ENCODE data around the gene MPL. TPM values are rescaled to one million over a fixed set of nuclear protein-coding genes. Genes with fewer than 3 reads are reported as not detected.

MPL gene
- total and polyA plus RNA-seq, 2 of the 8 experiments (the other 6 are each of a cell fraction or from before 2014, with no cell fraction given), result 0.08 TPM; not detected in 1

GRCh38 chr1:43318831-43319230 is 18.8 kb upstream of the MPL start:
- Histone ChIP-seq H3K18ac (ENCODE audit: extremely low read depth, low read length) (no peak overlapping the region), H3K4me3 (ENCODE audit: extremely low read depth in 1 of 4, insufficient read depth in 2 of 4, low read depth in 3 of 4, low read length in 4 of 4) (no peak overlapping the region), H2BK15ac (ENCODE audit: low read length) (no peak overlapping the region), H3K27ac (ENCODE audit: low read depth, low read length) (no peak overlapping the region), H2BK5ac (ENCODE audit: low read depth, low read length) (no peak overlapping the region), H4K20me1 (replicated peaks in 1 of 2; ENCODE audit: control insufficient read depth in 1 of 2, insufficient read depth in 2 of 2, low read length in 2 of 2) (no peaks in the 10 kb centered on the region), H3K56ac (replicated peaks; ENCODE audit: insufficient read length, low read depth, low read length) (no peak overlapping the region), H3K23me2 (ENCODE audit: low read depth, low read length) (no peaks in the 10 kb centered on the region), H3K9me3 (ENCODE audit: insufficient read depth in 2 of 2, low read depth in 1 of 2, low read length in 1 of 2) (no peaks in the 10 kb centered on the region), H4K5ac (ENCODE audit: insufficient read length, low read depth, low read length) (no peak overlapping the region), H4K8ac (ENCODE audit: extremely low read depth, insufficient read depth, low read length) (no peak overlapping the region; the same call in 1 of the 2 replicates), H3K27me3 (replicated peaks in 1 of 4; ENCODE audit: control insufficient read depth in 3 of 4, extremely low read depth in 1 of 4, insufficient read depth in 3 of 4, low read length in 3 of 4) (no peaks in the 10 kb centered on the region; a peak in 1 of 7 replicates), H2AK5ac (ENCODE audit: low read depth, low read length) (no peak overlapping the region), H3K79me2 (ENCODE audit: control insufficient read depth in 1 of 2, insufficient read depth in 2 of 2, low read length in 2 of 2) (no peaks in the 10 kb centered on the region), H2BK12ac (ENCODE audit: low read depth, low read length) (no peak overlapping the region), H3K23ac (ENCODE audit: insufficient read length) (no peak overlapping the region), H3K14ac (ENCODE audit: insufficient read length) (no peak overlapping the region), H3K36me3 (ENCODE audit: control insufficient read depth in 2 of 4, insufficient read depth in 4 of 4, low read length in 3 of 4) (no peaks in the 10 kb centered on the region), H3K79me1 (ENCODE audit: low read depth, low read length) (no peaks in the 10 kb centered on the region), H2AFZ (ENCODE audit: low read length) (no peak overlapping the region; the same call in 1 of the 2 replicates), H3K4ac (replicated peaks; ENCODE audit: insufficient read length, low read depth, low read length) (no peak overlapping the region), H4K91ac (replicated peaks; ENCODE audit: insufficient read length, low read length) (no peak overlapping the region), H3K4me2 (ENCODE audit: insufficient read depth in 1 of 2, low read depth in 2 of 2, low read length in 2 of 2) (no peak overlapping the region), H2BK120ac (replicated peaks; ENCODE audit: low read depth, low read length) (no peak overlapping the region), H3K4me1 (replicated peaks in 1 of 4; ENCODE audit: control insufficient read depth in 3 of 4, insufficient read depth in 4 of 4, low read length in 3 of 4) (peaks cover 0 to 5% (median 0%) of the 10 kb centered on the region in 4 experiments; a peak in 1 of 7 replicates), H3K9ac (replicated peaks in 1 of 4; ENCODE audit: extremely low read depth in 1 of 4, low read depth in 3 of 4, low read length in 3 of 4) (no peak overlapping the region), H2BK20ac (ENCODE audit: low read length) (no peak overlapping the region)
- 87% methylated on average over 4 of the region's 4 CpGs; no CpG with 5 or more reads in 1 of the 2 experiments for WGBS, 2 experiments (ENCODE audit: extremely low coverage in 1 of 2, insufficient coverage in 1 of 2, insufficient read length in 1 of 2, insufficient replicate concordance in 2 of 2, low coverage in 1 of 2, low lambda C conversion rate in 2 of 2, missing lambda C conversion rate in 1 of 2)
- TF ChIP-seq TEAD4 (IDR thresholded peaks at IDR 0.05; ENCODE audit: low read depth, low read length) (no peak), RAD21 (IDR thresholded peaks at IDR 0.05 in 1 of 2, conservative IDR thresholded peaks at IDR 0.05 in 1 of 2; ENCODE audit: low read depth in 2 of 2, low read length in 2 of 2) (no peak), HDAC2 (IDR thresholded peaks at IDR 0.05; ENCODE audit: borderline replicate concordance in 1 of 2, low read depth in 2 of 2, low read length in 2 of 2) (no peak), EZH2 (IDR thresholded peaks at IDR 0.05; ENCODE audit: low read depth, low read length, severe bottlenecking) (no peak), RXRA (IDR thresholded peaks at IDR 0.05; ENCODE audit: insufficient read depth, low read depth, low read length) (no peak), CEBPB (IDR thresholded peaks at IDR 0.05; ENCODE audit: low read depth, low read length) (no peak), TBP (IDR thresholded peaks at IDR 0.05; ENCODE audit: low read depth, low read length) (no peak), SIX5 (IDR thresholded peaks at IDR 0.05; ENCODE audit: low read depth, low read length) (no peak), SP2 (IDR thresholded peaks at IDR 0.05; ENCODE audit: low read length) (no peak), EGR1 (IDR thresholded peaks at IDR 0.05; ENCODE audit: borderline replicate concordance, low read depth, low read length) (no peak), NRF1 (IDR thresholded peaks at IDR 0.05; ENCODE audit: low read depth, low read length) (no peak)
- FAIRE-seq (no peak), DNase-seq (ENCODE audit: low read depth in 1 of 2, low spot score in 2 of 2) (no peak)
- POLR2A ChIA-PET (ENCODE audit: partially characterized antibody), result interaction anchor here (0.6 to 0.9 kb wide), 2 partner anchors 87 to 149 kb away, joined by 3 read pairs; no protein-coding TSS in a partner anchor
- CTCF ChIA-PET (ENCODE audit: partially characterized antibody), result interaction anchor here (1.1 to 3.9 kb wide), 2 partner anchors 26 to 34 kb away, joined by 3 to 19 read pairs; partner anchors contain the start of gene C1orf210
